ENCODE measurements around the gene ERCC4.

ERCC4 gene

GRCh38 chr16:13919330-13919682 is 648 bp upstream of the ERCC4 start:
- H3K9me3 ChIP-seq (ENCODE audit: low read length) = no peaks in the 10 kb centered on the region
- H3K36me3 ChIP-seq (ENCODE audit: insufficient read depth, low read length) = peaks cover 11% of the 10 kb centered on the region
- H3K27me3 ChIP-seq (ENCODE audit: insufficient read depth, low read length) = no peaks in the 10 kb centered on the region
- H3K4me1 ChIP-seq (ENCODE audit: insufficient read depth, low read length) = peaks cover 12% of the 10 kb centered on the region
- H2AFZ ChIP-seq (ENCODE audit: low read depth, low read length) = no peak overlapping the region
- peak overlapping the region; percentile 34 for H3K4me3 ChIP-seq (ENCODE audit: low read length)

GRCh38 chr16:13920510-13920818 is 510 bp downstream of the ERCC4 start:
- peak overlapping the region; percentile 70 for H3K4me3 ChIP-seq (ENCODE audit: low read length)
- H2AFZ ChIP-seq (ENCODE audit: low read depth, low read length) = peak overlapping the region; percentile 62
- H3K4me1 ChIP-seq (ENCODE audit: insufficient read depth, low read length) = peaks cover 12% of the 10 kb centered on the region
- H3K9me3 ChIP-seq (ENCODE audit: low read length) = no peaks in the 10 kb centered on the region
- no peaks in the 10 kb centered on the region for H3K27me3 ChIP-seq (ENCODE audit: insufficient read depth, low read length)
- H3K36me3 ChIP-seq (ENCODE audit: insufficient read depth, low read length) = peaks cover 16% of the 10 kb centered on the region

- H3K4me3 ChIP-seq (ENCODE audit: low read length) = peak overlapping the region; percentile 70
- peaks cover 20% of the 10 kb centered on the region for H3K36me3 ChIP-seq (ENCODE audit: insufficient read depth, low read length)
- peaks cover 12% of the 10 kb centered on the region for H3K4me1 ChIP-seq (ENCODE audit: insufficient read depth, low read length)
- no peaks in the 10 kb centered on the region for H3K27me3 ChIP-seq (ENCODE audit: insufficient read depth, low read length)
- H2AFZ ChIP-seq (ENCODE audit: low read depth, low read length) = no peak overlapping the region
- no peaks in the 10 kb centered on the region for H3K9me3 ChIP-seq (ENCODE audit: low read length)
Measured at GRCh38 chr16:13921328-13921727, 1.4 kb downstream of the ERCC4 start.

GRCh38 chr16:13923703-13924298 is 3.8 kb downstream of the ERCC4 start:
- Histone ChIP-seq H3K27me3 (ENCODE audit: insufficient read depth, low read length) (no peaks in the 10 kb centered on the region), H3K4me3 (ENCODE audit: low read length) (no peak overlapping the region), H3K36me3 (ENCODE audit: insufficient read depth, low read length) (peaks cover 35% of the 10 kb centered on the region), H3K4me1 (ENCODE audit: insufficient read depth, low read length) (peaks cover 12% of the 10 kb centered on the region), H3K9me3 (ENCODE audit: low read length) (no peaks in the 10 kb centered on the region), H2AFZ (ENCODE audit: low read depth, low read length) (no peak overlapping the region)

- H2AFZ ChIP-seq (ENCODE audit: low read depth, low read length) = no peak overlapping the region
- H3K4me3 ChIP-seq (ENCODE audit: low read length) = no peak overlapping the region
- no peaks in the 10 kb centered on the region for H3K27me3 ChIP-seq (ENCODE audit: insufficient read depth, low read length)
- H3K36me3 ChIP-seq (ENCODE audit: insufficient read depth, low read length) = peaks cover 44% of the 10 kb centered on the region
- H3K4me1 ChIP-seq (ENCODE audit: insufficient read depth, low read length) = peaks cover 1% of the 10 kb centered on the region
- H3K9me3 ChIP-seq (ENCODE audit: low read length) = no peaks in the 10 kb centered on the region
Measured at GRCh38 chr16:13926464-13926863, 6.5 kb downstream of the ERCC4 start.

- H3K4me1 ChIP-seq (ENCODE audit: insufficient read depth, low read length) = no peaks in the 10 kb centered on the region
- no peak overlapping the region for H2AFZ ChIP-seq (ENCODE audit: low read depth, low read length)
- peaks cover 43% of the 10 kb centered on the region for H3K36me3 ChIP-seq (ENCODE audit: insufficient read depth, low read length)
- no peak overlapping the region for H3K4me3 ChIP-seq (ENCODE audit: low read length)
- no peaks in the 10 kb centered on the region for H3K27me3 ChIP-seq (ENCODE audit: insufficient read depth, low read length)
- no peaks in the 10 kb centered on the region for H3K9me3 ChIP-seq (ENCODE audit: low read length)
Measured at GRCh38 chr16:13926891-13927290, 6.9 kb downstream of the ERCC4 start.

GRCh38 chr16:13928646-13929045 is 8.7 kb downstream of the ERCC4 start:
- H3K4me1 ChIP-seq (ENCODE audit: insufficient read depth, low read length) = no peaks in the 10 kb centered on the region
- H3K36me3 ChIP-seq (ENCODE audit: insufficient read depth, low read length) = peaks cover 36% of the 10 kb centered on the region
- no peak overlapping the region for H2AFZ ChIP-seq (ENCODE audit: low read depth, low read length)
- H3K27me3 ChIP-seq (ENCODE audit: insufficient read depth, low read length) = no peaks in the 10 kb centered on the region
- H3K9me3 ChIP-seq (ENCODE audit: low read length) = no peaks in the 10 kb centered on the region
- no peak overlapping the region for H3K4me3 ChIP-seq (ENCODE audit: low read length)

- H3K4me1 ChIP-seq (ENCODE audit: insufficient read depth, low read length) = no peaks in the 10 kb centered on the region
- H3K36me3 ChIP-seq (ENCODE audit: insufficient read depth, low read length) = peaks cover 49% of the 10 kb centered on the region
- no peak overlapping the region for H2AFZ ChIP-seq (ENCODE audit: low read depth, low read length)
- no peaks in the 10 kb centered on the region for H3K27me3 ChIP-seq (ENCODE audit: insufficient read depth, low read length)
- no peaks in the 10 kb centered on the region for H3K9me3 ChIP-seq (ENCODE audit: low read length)
- no peak overlapping the region for H3K4me3 ChIP-seq (ENCODE audit: low read length)
Measured at GRCh38 chr16:13931845-13932244, 11.9 kb downstream of the ERCC4 start.

GRCh38 chr16:13935408-13935807 is 15.5 kb downstream of the ERCC4 start:
- Histone ChIP-seq H3K4me1 (ENCODE audit: insufficient read depth, low read length) (no peaks in the 10 kb centered on the region), H3K9me3 (ENCODE audit: low read length) (no peaks in the 10 kb centered on the region), H2AFZ (ENCODE audit: low read depth, low read length) (no peak overlapping the region), H3K27me3 (ENCODE audit: insufficient read depth, low read length) (no peaks in the 10 kb centered on the region), H3K36me3 (ENCODE audit: insufficient read depth, low read length) (peaks cover 52% of the 10 kb centered on the region), H3K4me3 (ENCODE audit: low read length) (no peak overlapping the region)

- no peak overlapping the region for H3K4me3 ChIP-seq (ENCODE audit: low read length)
- no peaks in the 10 kb centered on the region for H3K9me3 ChIP-seq (ENCODE audit: low read length)
- H2AFZ ChIP-seq (ENCODE audit: low read depth, low read length) = no peak overlapping the region
- H3K27me3 ChIP-seq (ENCODE audit: insufficient read depth, low read length) = no peaks in the 10 kb centered on the region
- H3K4me1 ChIP-seq (ENCODE audit: insufficient read depth, low read length) = no peaks in the 10 kb centered on the region
- H3K36me3 ChIP-seq (ENCODE audit: insufficient read depth, low read length) = peaks cover 51% of the 10 kb centered on the region
Measured at GRCh38 chr16:13936155-13936554, 16.2 kb downstream of the ERCC4 start.

- Histone ChIP-seq H3K4me3 (ENCODE audit: low read length) (no peak overlapping the region), H3K36me3 (ENCODE audit: insufficient read depth, low read length) (peaks cover 49% of the 10 kb centered on the region), H3K27me3 (ENCODE audit: insufficient read depth, low read length) (no peaks in the 10 kb centered on the region), H3K9me3 (ENCODE audit: low read length) (no peaks in the 10 kb centered on the region), H2AFZ (ENCODE audit: low read depth, low read length) (no peak overlapping the region), H3K4me1 (ENCODE audit: insufficient read depth, low read length) (no peaks in the 10 kb centered on the region)
Measured at GRCh38 chr16:13936596-13937081, 16.7 kb downstream of the ERCC4 start.

- peaks cover 49% of the 10 kb centered on the region for H3K36me3 ChIP-seq (ENCODE audit: insufficient read depth, low read length)
- H3K27me3 ChIP-seq (ENCODE audit: insufficient read depth, low read length) = no peaks in the 10 kb centered on the region
- no peak overlapping the region for H2AFZ ChIP-seq (ENCODE audit: low read depth, low read length)
- no peaks in the 10 kb centered on the region for H3K9me3 ChIP-seq (ENCODE audit: low read length)
- H3K4me3 ChIP-seq (ENCODE audit: low read length) = no peak overlapping the region
- H3K4me1 ChIP-seq (ENCODE audit: insufficient read depth, low read length) = no peaks in the 10 kb centered on the region
Measured at GRCh38 chr16:13937411-13937810, 17.5 kb downstream of the ERCC4 start.

- Histone ChIP-seq H3K27me3 (ENCODE audit: insufficient read depth, low read length) (no peaks in the 10 kb centered on the region), H3K9me3 (ENCODE audit: low read length) (no peaks in the 10 kb centered on the region), H3K36me3 (ENCODE audit: insufficient read depth, low read length) (peaks cover 45% of the 10 kb centered on the region), H3K4me3 (ENCODE audit: low read length) (no peak overlapping the region), H3K4me1 (ENCODE audit: insufficient read depth, low read length) (no peaks in the 10 kb centered on the region), H2AFZ (ENCODE audit: low read depth, low read length) (no peak overlapping the region)
Measured at GRCh38 chr16:13938480-13938879, 18.5 kb downstream of the ERCC4 start.

GRCh38 chr16:13939821-13940220 is 19.9 kb downstream of the ERCC4 start:
- H3K27me3 ChIP-seq (ENCODE audit: insufficient read depth, low read length) = no peaks in the 10 kb centered on the region
- no peaks in the 10 kb centered on the region for H3K4me1 ChIP-seq (ENCODE audit: insufficient read depth, low read length)
- H3K9me3 ChIP-seq (ENCODE audit: low read length) = peaks cover under 1% of the 10 kb centered on the region
- H2AFZ ChIP-seq (ENCODE audit: low read depth, low read length) = no peak overlapping the region
- H3K36me3 ChIP-seq (ENCODE audit: insufficient read depth, low read length) = peaks cover 41% of the 10 kb centered on the region
- no peak overlapping the region for H3K4me3 ChIP-seq (ENCODE audit: low read length)
